Measurements from ENCODE around the gene HRG.

GRCh38 chr3:186664119-186664495 lies 1.7 kb upstream of the HRG start:
- no peak for TF ChIP-seq EZH2phosphoT487 (IDR thresholded peaks at IDR 0.05; ENCODE audit: borderline replicate concordance)
- TF ChIP-seq, protein P1, sequence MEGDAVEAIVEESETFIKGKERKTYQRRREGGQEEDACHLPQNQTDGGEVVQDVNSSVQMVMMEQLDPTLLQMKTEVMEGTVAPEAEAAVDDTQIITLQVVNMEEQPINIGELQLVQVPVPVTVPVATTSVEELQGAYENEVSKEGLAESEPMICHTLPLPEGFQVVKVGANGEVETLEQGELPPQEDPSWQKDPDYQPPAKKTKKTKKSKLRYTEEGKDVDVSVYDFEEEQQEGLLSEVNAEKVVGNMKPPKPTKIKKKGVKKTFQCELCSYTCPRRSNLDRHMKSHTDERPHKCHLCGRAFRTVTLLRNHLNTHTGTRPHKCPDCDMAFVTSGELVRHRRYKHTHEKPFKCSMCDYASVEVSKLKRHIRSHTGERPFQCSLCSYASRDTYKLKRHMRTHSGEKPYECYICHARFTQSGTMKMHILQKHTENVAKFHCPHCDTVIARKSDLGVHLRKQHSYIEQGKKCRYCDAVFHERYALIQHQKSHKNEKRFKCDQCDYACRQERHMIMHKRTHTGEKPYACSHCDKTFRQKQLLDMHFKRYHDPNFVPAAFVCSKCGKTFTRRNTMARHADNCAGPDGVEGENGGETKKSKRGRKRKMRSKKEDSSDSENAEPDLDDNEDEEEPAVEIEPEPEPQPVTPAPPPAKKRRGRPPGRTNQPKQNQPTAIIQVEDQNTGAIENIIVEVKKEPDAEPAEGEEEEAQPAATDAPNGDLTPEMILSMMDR (conservative IDR thresholded peaks at IDR 0.05; ENCODE audit: low read length): no peak
